K562 (cell line): ENCODE measurements around the gene SH3BP4. TPM values are rescaled to one million over a fixed set of nuclear protein-coding genes. Genes with fewer than 3 reads are reported as not detected.

Experiments
- ATAC-seq: fragments of 200-7000 bp; cut with Tn5 transposase; 3 replicates; pipeline ENCODE4 v1.9.1; 2020; ENCODE audit warnings: moderate library complexity
- BruUV-seq: library from RNA; stranded (reverse); fragments of 400-500 nt; replicated peaks from 2 replicates; lab custom pipeline; 2021; lab: Mats Ljungman, UMichigan
- CTCF ChIA-PET: fragments of 300-600 bp; formaldehyde crosslinking; extraction: SDS; loops from one replicate; lab custom pipeline; 2021; ENCODE audit warnings: low intra/inter-chr PET ratio; lab: Yijun Ruan, JAX
- POLR2A ChIA-PET: fragments of 300-600, 350-650 bp; sonication (Branson Sonifier 250); formaldehyde crosslinking; extraction: SDS; loops from one replicate; lab custom pipeline; 2021; ENCODE audit warnings: antibody characterized with exemption, inconsistent platforms; lab: Yijun Ruan, JAX
- DNase-seq, 4 experiments: peaks; one replicate each; pipeline versions ENCODE4 v3.0.0 to v3.0.0-alpha.2; 2011 to 2018; ENCODE audit warnings: low spot score in 3 of 4, mixed read lengths in 3 of 4; ENCODE audit errors: extremely low read depth in 1 of 4
- FAIRE-seq: peaks from 2 replicates; lab custom pipeline; 2011; peaks lifted over from hg19 to GRCh38; lab: Jason Lieb, UNC
- H2AFZ ChIP-seq: 2 replicates; pipeline ENCODE4 v1.6.0; 2011; ENCODE audit warnings: low read depth, low read length, control low read depth, inconsistent platforms
- H3K27ac ChIP-seq: fragments of 200-600 bp; 3 replicates; pipeline ENCODE4 v1.8.0; 2011; ENCODE audit warnings: low read depth, mild to moderate bottlenecking, control low read depth, inconsistent platforms, low read length, moderate library complexity, mixed read lengths; ENCODE audit errors: extremely low read depth
- H3K27me3 ChIP-seq, 2 experiments: fragments of 300-600 bp in 1 of 2; 2 replicates in 1 of 2; 3 replicates in 1 of 2; pipeline versions ENCODE4 v1.6.0 to v1.8.0; 2011; ENCODE audit warnings: inconsistent platforms in 2 of 2, low read length in 2 of 2, mild to moderate bottlenecking in 1 of 2, mixed read lengths in 1 of 2, moderate library complexity in 1 of 2; ENCODE audit not compliant: control insufficient read depth in 2 of 2, insufficient read depth in 2 of 2
- H3K36me3 ChIP-seq: fragments of 300-600 bp; 3 replicates; pipeline ENCODE4 v1.8.0; 2011; ENCODE audit warnings: mild to moderate bottlenecking, low read length, inconsistent platforms; ENCODE audit not compliant: control insufficient read depth, insufficient read depth
- H3K4me1 ChIP-seq, 2 experiments: fragments of 200-600 bp in 1 of 2; replicated peaks in 1 of 2; 2 replicates in 1 of 2; 3 replicates in 1 of 2; pipeline versions ENCODE4 v1.5.1 to v1.8.0; 2011; ENCODE audit warnings: inconsistent platforms in 2 of 2, low read length in 2 of 2, mild to moderate bottlenecking in 1 of 2, mixed read lengths in 1 of 2, moderate library complexity in 1 of 2; ENCODE audit not compliant: control insufficient read depth in 2 of 2, insufficient read depth in 2 of 2
- H3K4me2 ChIP-seq: 2 replicates; pipeline ENCODE4 v1.6.1; 2011; ENCODE audit warnings: low read length, control low read depth, inconsistent platforms, mixed read lengths; ENCODE audit not compliant: insufficient read depth
- H3K4me3 ChIP-seq: fragments of 200-600 bp; sonication (generic), shearing (Covaris generic); 2 replicates; pipeline ENCODE4 v1.5.1; 2016; ENCODE audit warnings: control low read depth, inconsistent platforms
- H3K79me2 ChIP-seq: fragments of 200-600 bp; 3 replicates; pipeline ENCODE4 v1.8.0; 2011; ENCODE audit warnings: low read length, inconsistent platforms; ENCODE audit not compliant: control insufficient read depth, insufficient read depth
- H3K9ac ChIP-seq, 2 experiments: 2 replicates each; pipeline versions ENCODE4 v1.6.0 to v1.6.1; 2011; ENCODE audit warnings: low read depth in 2 of 2, low read length in 2 of 2, control low read depth in 1 of 2, inconsistent platforms in 1 of 2, mild to moderate bottlenecking in 1 of 2, mixed read lengths in 1 of 2; ENCODE audit not compliant: insufficient read depth in 1 of 2
- H3K9me1 ChIP-seq: one replicate; pipeline ENCODE4 v1.6.0; 2011; ENCODE audit warnings: inconsistent platforms, mild to moderate bottlenecking, low read length, moderate library complexity; ENCODE audit not compliant: control insufficient read depth, insufficient read depth
- H3K9me3 ChIP-seq: replicated peaks from 2 replicates; pipeline ENCODE4 v1.5.1; 2011; ENCODE audit warnings: low read depth, low read length, inconsistent platforms; ENCODE audit not compliant: control insufficient read depth, insufficient read depth
- H4K20me1 ChIP-seq: replicated peaks from 2 replicates; pipeline ENCODE4 v1.6.1; 2011; ENCODE audit warnings: low read length, inconsistent platforms, mixed read lengths; ENCODE audit not compliant: control insufficient read depth, insufficient read depth
- CBFB ChIP-seq: sonication (generic); formaldehyde crosslinking; IDR thresholded peaks from 2 replicates; pipeline ENCODE4 v1.4.0; 2020; ENCODE audit warnings: mild to moderate bottlenecking, missing genetic modification reagents
- DMBX1 ChIP-seq: fragments of 250-450 bp; sonication (Bioruptor Pico); IDR thresholded peaks from 2 replicates; pipeline ENCODE4 v1.8.0; 2022; ENCODE audit warnings: inconsistent platforms, mild to moderate bottlenecking, moderate library complexity, borderline replicate concordance
- ILK ChIP-seq: fragments of 450-650 bp; IDR thresholded peaks from 2 replicates; pipeline ENCODE4 v1.6.1; 2016; ENCODE audit warnings: missing genetic modification characterization, low read depth, mild to moderate bottlenecking, missing compliant biosample characterization, moderate library complexity, borderline replicate concordance
- L3MBTL2 ChIP-seq: fragments of 450-650 bp; IDR thresholded peaks from 2 replicates; pipeline ENCODE4 v1.6.1; 2016; ENCODE audit warnings: mild to moderate bottlenecking, moderate library complexity
- MYBL2 ChIP-seq, 2 experiments: fragments of 450-650 bp in 1 of 2; sonication (generic) in 1 of 2; formaldehyde crosslinking in 1 of 2; IDR thresholded peaks; 2 replicates each; pipeline versions ENCODE4 v1.6.1 to v1.8.1; 2017 to 2022; ENCODE audit warnings: borderline replicate concordance in 1 of 2, inconsistent platforms in 1 of 2, low read depth in 1 of 2, mild to moderate bottlenecking in 1 of 2, missing genetic modification reagents in 1 of 2, moderate library complexity in 1 of 2
- PHF21A ChIP-seq: fragments of 450-650 bp; IDR thresholded peaks from 2 replicates; pipeline ENCODE4 v1.6.1; 2017; ENCODE audit warnings: low read depth, borderline replicate concordance
- SMARCA5 ChIP-seq: fragments of 450-650 bp; IDR thresholded peaks from 2 replicates; pipeline ENCODE4 v1.6.1; 2016
- ZC3H8 ChIP-seq: fragments of 450-650 bp; IDR thresholded peaks from 2 replicates; pipeline ENCODE4 v1.6.1; 2017
- ZKSCAN8 ChIP-seq: fragments of 200-800 bp; sonication (Bioruptor generic); IDR thresholded peaks from 2 replicates; pipeline ENCODE4 v1.6.1; 2016; ENCODE audit warnings: missing genetic modification characterization, missing compliant biosample characterization
- ZNF75A ChIP-seq: fragments of 450-650 bp; formaldehyde crosslinking; IDR thresholded peaks from 2 replicates; pipeline ENCODE4 v1.4.0; 2020; ENCODE audit warnings: mild to moderate bottlenecking
- ZNF76 ChIP-seq: fragments of 250-450 bp; sonication (Bioruptor Pico); IDR thresholded peaks from 2 replicates; pipeline ENCODE4 v1.4.0; 2020; ENCODE audit warnings: mild to moderate bottlenecking, moderate library complexity, borderline replicate concordance
- WGBS: fragments of 100-300 bp; shearing (Covaris generic); methylation state at CpG from one replicate; pipeline ENCODE4 v1.1.6; 2016; ENCODE audit warnings: low coverage, mixed read lengths; ENCODE audit not compliant: insufficient coverage; ENCODE audit errors: missing lambda C conversion rate; 5-methylcytosine and 5-hydroxymethylcytosine counted together
- in situ Hi-C: fragments of 300-500 bp; cut with MboI; formaldehyde crosslinking; loops from 4 replicates; pipeline ENCODE4 v1.15.0; 2018; ENCODE audit warnings: inconsistent platforms, mixed read lengths
- intact Hi-C: fragments of 100-400 bp; cut with micrococcal nuclease; formaldehyde crosslinking; loops from 2 replicates; pipeline ENCODE4 v1.14.2; 2022
- polyA plus RNA-seq, 8 experiments: library from polyadenylated mRNA; depleted of rRNA in 4 of 8; stranded (reverse) in 5 of 8; unstranded in 3 of 8; fragments of >200 nt; fragmentation: Nextera tagmentation in 2 of 8; fragmentation: Illumina TruSeq in 1 of 8; extraction: Ambion mirVana in 2 of 8; extraction: Trizol in 1 of 8; gene quantifications; 2 replicates each; pipeline versions ENCODE4 v1.2.1 to v1.2.3, GENCODE V29; 2011 to 2014; ENCODE audit warnings: inconsistent platforms in 1 of 8, missing spikeins in 1 of 8
- total RNA-seq, 7 experiments: library from RNA; depleted of rRNA in 6 of 7; stranded (reverse); fragments of >200 nt in 6 of 7; fragmentation: Illumina TruSeq in 2 of 7; extraction: Trizol in 2 of 7; gene quantifications; 2 replicates each; pipeline versions ENCODE4 v1.2.1 to v1.2.3, GENCODE V29; 2011 to 2021; ENCODE audit warnings: low replicate concordance in 1 of 7
- TF ChIP-seq, protein P1 (sequence below), 2 experiments: fragments of 250-450 bp in 1 of 2; fragments of 450-650 bp in 1 of 2; sonication (Bioruptor Pico) in 1 of 2; IDR thresholded peaks; 2 replicates each; pipeline versions ENCODE4 v1.6.1 to v1.8.0; 2016 to 2021; ENCODE audit warnings: mild to moderate bottlenecking in 2 of 2, moderate library complexity in 2 of 2, missing compliant biosample characterization in 1 of 2, missing genetic modification characterization in 1 of 2
- TF ChIP-seq, protein P2 (sequence below): fragments of 250-450 bp; sonication (Bioruptor Pico); IDR thresholded peaks from 2 replicates; pipeline ENCODE4 v1.5.1; 2021; ENCODE audit warnings: mild to moderate bottlenecking
- TF ChIP-seq, protein P3 (sequence below): fragments of 250-450 bp; sonication (Bioruptor Pico); IDR thresholded peaks from 2 replicates; pipeline ENCODE4 v1.5.0; 2020; ENCODE audit warnings: mild to moderate bottlenecking, borderline replicate concordance
- TF ChIP-seq, protein P4 (sequence below): fragments of 450-650 bp; IDR thresholded peaks from 2 replicates; pipeline ENCODE4 v1.7.0; 2016; ENCODE audit warnings: borderline replicate concordance

SH3BP4 gene
- total and polyA plus RNA-seq, 9 of the 15 experiments (the other 6 are each of a cell fraction or from before 2014, with no cell fraction given): 0.03 to 0.28 (median 0.27) TPM; not detected in 6

DNA sequence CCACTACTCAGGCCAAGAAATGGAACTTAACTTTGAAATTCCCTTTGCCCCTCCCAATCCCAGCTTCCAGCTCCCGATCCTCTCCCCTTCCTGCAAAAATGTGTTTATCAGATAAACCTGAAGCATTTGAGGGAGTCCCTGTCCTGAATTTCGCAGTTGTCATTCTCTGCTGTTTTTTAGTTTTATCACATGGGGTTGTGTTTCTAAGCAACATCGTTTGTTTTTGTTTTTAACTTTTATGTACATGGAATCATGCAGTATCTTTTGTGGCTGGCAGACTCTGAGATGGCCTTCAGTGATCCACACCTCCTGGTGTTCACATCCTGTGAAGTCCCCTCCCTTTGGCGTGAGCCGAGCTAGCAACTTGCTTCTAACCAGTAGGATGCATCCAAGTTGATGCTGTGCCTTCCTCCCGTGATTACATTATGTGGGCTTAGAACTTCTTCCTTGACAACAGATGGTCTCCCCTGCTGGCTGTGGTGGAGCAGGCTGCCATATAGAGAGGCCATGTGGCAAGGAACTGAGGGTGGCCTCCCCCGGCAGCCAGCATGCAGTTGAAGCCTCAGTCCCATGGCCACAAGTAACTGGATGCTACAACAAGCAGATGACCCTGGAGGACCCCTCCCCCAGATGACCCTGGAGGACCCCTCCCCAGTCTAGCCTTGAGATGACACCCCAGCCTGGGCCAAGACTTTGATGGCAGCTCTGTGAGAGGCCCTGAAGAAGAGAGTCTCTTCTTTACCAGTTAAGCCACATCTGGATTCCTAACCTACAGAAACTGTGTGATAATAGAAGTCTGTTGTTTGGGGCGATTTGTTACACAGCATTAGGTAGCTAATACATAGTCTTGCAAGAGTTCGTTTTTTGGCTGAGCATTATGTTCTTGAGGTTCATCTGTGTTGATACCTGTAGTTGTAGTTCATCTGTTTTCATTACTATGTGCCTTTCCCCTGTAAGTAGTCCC, 27.7 kb downstream of the SH3BP4 start:
- CTCF ChIA-PET: no interaction called here
- Histone ChIP-seq H3K4me3 (no peak overlapping the region), H3K9me3 (no peaks in the 10 kb centered on the region), H3K9me1 (no peaks in the 10 kb centered on the region), H3K79me2 (no peaks in the 10 kb centered on the region), H3K4me1 (no peaks in the 10 kb centered on the region), H3K36me3 (no peaks in the 10 kb centered on the region), H3K9ac (no peak overlapping the region), H3K27me3 (peaks cover 0 to 58% of the 10 kb centered on the region in 2 experiments; a peak in 2 of 5 replicates), H3K4me2 (no peak overlapping the region), H3K27ac (no peak overlapping the region), H2AFZ (no peak overlapping the region), H4K20me1 (no peaks in the 10 kb centered on the region)
- 0% methylated on average over 7 of the region's 9 CpGs for WGBS
- intact Hi-C loops (no loop called here), in situ Hi-C loops (no loop called here)
- no peak for DNase-seq
- POLR2A ChIA-PET: no interaction called here
- TF ChIP-seq L3MBTL2: no peak
- TF ChIP-seq, protein P1, sequence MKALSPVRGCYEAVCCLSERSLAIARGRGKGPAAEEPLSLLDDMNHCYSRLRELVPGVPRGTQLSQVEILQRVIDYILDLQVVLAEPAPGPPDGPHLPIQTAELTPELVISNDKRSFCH (CRISPR knock-in tag; IDR thresholded peaks at IDR 0.05): no peak
- TF ChIP-seq, protein P1 (tag; IDR thresholded peaks at IDR 0.05): no peak
- no peak for TF ChIP-seq ZKSCAN8
- no peak for TF ChIP-seq SMARCA5
- TF ChIP-seq ZNF76 (CRISPR knock-in tag): no peak
- TF ChIP-seq, protein P2, sequence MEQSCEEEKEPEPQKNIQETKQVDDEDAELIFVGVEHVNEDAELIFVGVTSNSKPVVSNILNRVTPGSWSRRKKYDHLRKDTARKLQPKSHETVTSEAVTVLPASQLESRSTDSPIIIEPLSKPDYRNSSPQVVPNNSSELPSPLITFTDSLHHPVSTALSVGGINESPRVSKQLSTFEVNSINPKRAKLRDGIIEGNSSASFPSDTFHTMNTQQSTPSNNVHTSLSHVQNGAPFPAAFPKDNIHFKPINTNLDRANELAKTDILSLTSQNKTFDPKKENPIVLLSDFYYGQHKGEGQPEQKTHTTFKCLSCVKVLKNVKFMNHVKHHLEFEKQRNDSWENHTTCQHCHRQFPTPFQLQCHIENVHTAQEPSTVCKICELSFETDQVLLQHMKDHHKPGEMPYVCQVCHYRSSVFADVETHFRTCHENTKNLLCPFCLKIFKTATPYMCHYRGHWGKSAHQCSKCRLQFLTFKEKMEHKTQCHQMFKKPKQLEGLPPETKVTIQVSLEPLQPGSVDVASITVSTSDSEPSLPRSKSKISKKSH (CRISPR knock-in tag): no peak
- no peak for TF ChIP-seq ILK (tag)
- no peak for TF ChIP-seq PHF21A
- no peak for TF ChIP-seq ZNF75A (CRISPR knock-in tag)
- no peak for TF ChIP-seq DMBX1 (CRISPR knock-in tag)
- TF ChIP-seq, protein P3, sequence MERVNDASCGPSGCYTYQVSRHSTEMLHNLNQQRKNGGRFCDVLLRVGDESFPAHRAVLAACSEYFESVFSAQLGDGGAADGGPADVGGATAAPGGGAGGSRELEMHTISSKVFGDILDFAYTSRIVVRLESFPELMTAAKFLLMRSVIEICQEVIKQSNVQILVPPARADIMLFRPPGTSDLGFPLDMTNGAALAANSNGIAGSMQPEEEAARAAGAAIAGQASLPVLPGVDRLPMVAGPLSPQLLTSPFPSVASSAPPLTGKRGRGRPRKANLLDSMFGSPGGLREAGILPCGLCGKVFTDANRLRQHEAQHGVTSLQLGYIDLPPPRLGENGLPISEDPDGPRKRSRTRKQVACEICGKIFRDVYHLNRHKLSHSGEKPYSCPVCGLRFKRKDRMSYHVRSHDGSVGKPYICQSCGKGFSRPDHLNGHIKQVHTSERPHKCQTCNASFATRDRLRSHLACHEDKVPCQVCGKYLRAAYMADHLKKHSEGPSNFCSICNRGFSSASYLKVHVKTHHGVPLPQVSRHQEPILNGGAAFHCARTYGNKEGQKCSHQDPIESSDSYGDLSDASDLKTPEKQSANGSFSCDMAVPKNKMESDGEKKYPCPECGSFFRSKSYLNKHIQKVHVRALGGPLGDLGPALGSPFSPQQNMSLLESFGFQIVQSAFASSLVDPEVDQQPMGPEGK (CRISPR knock-in tag): no peak
- TF ChIP-seq MYBL2 (IDR thresholded peaks at IDR 0.05; ENCODE audit: low read depth): no peak
- no peak for TF ChIP-seq MYBL2 (CRISPR knock-in tag; IDR thresholded peaks at IDR 0.05; ENCODE audit: borderline replicate concordance)
- TF ChIP-seq CBFB: no peak
- TF ChIP-seq ZC3H8: no peak
- TF ChIP-seq, protein P4, sequence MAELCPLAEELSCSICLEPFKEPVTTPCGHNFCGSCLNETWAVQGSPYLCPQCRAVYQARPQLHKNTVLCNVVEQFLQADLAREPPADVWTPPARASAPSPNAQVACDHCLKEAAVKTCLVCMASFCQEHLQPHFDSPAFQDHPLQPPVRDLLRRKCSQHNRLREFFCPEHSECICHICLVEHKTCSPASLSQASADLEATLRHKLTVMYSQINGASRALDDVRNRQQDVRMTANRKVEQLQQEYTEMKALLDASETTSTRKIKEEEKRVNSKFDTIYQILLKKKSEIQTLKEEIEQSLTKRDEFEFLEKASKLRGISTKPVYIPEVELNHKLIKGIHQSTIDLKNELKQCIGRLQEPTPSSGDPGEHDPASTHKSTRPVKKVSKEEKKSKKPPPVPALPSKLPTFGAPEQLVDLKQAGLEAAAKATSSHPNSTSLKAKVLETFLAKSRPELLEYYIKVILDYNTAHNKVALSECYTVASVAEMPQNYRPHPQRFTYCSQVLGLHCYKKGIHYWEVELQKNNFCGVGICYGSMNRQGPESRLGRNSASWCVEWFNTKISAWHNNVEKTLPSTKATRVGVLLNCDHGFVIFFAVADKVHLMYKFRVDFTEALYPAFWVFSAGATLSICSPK: no peak
- no peak for ATAC-seq
- no peak for FAIRE-seq
- no TSS peak for BruUV-seq
